Kidney epithelial cell (primary cell): ENCODE results near the gene ACBD5. TPM values are rescaled to one million over a fixed set of nuclear protein-coding genes. Genes with fewer than 3 reads are reported as not detected.

Experiments used
- DNase-seq: peaks from one replicate; pipeline ENCODE4 v3.0.0-alpha.2; 2010; ENCODE audit warnings: low read depth
- H3K27me3 ChIP-seq: 2 replicates; pipeline ENCODE4 v1.6.0; 2011; ENCODE audit warnings: low read length; ENCODE audit not compliant: control insufficient read depth, insufficient read depth
- H3K36me3 ChIP-seq: 2 replicates; pipeline ENCODE4 v1.5.1; 2011; ENCODE audit warnings: low read length; ENCODE audit not compliant: control insufficient read depth, insufficient read depth
- H3K4me3 ChIP-seq: 2 replicates; pipeline ENCODE4 v1.5.1; 2011; ENCODE audit warnings: low read depth, mild to moderate bottlenecking, control low read depth, low read length
- CTCF ChIP-seq: IDR thresholded peaks from 2 replicates; pipeline ENCODE4 v1.5.1; 2011; ENCODE audit warnings: mild to moderate bottlenecking, moderate library complexity, low read length, control low read depth, inconsistent platforms; ENCODE audit not compliant: insufficient read depth, poor library complexity, severe bottlenecking
- total RNA-seq: library from RNA; depleted of rRNA; stranded (reverse); fragments of >200 nt; gene quantifications from 2 replicates; pipeline ENCODE4 v1.2.3, GENCODE V29; 2015

Gene ACBD5
- total RNA-seq, 1 donor from 2014 or later, result 27.9 TPM

GRCh38 chr10:27192284-27192683 lies 48.3 kb downstream of the ACBD5 start:
- no peak overlapping the region for H3K4me3 ChIP-seq
- H3K27me3 ChIP-seq, result no peaks in the 10 kb centered on the region
- no peak for TF ChIP-seq CTCF
- DNase-seq, result peak; percentile 92
- no peaks in the 10 kb centered on the region for H3K36me3 ChIP-seq

DNA sequence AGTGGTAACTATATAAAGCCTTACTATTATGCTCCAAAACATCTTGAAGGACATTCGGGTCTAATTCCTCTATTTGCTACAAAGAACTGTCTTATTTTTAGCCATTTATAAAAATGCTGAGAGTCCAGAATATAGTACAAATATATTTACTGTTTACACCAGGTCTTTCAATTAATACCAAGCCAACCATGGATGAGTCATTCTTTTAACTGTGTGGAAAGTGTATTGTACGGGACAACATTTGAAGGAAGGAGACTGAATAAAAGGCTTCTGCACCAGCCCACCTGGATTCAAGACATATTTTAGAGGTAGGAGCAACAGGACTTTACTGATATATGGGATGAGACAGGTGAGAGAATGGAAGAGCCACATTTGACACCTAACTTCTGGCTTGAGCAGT lies 50.1 kb downstream of the ACBD5 start:
- Histone ChIP-seq H3K4me3 (no peak overlapping the region), H3K27me3 (no peaks in the 10 kb centered on the region), H3K36me3 (no peaks in the 10 kb centered on the region)
- TF ChIP-seq CTCF, result no peak
- DNase-seq, result no peak

- Histone ChIP-seq H3K4me3 (no peak overlapping the region), H3K27me3 (no peaks in the 10 kb centered on the region), H3K36me3 (no peaks in the 10 kb centered on the region)
- no peak for DNase-seq
- no peak for TF ChIP-seq CTCF
Measured at GRCh38 chr10:27188897-27189296, 51.7 kb downstream of the ACBD5 start.

DNA sequence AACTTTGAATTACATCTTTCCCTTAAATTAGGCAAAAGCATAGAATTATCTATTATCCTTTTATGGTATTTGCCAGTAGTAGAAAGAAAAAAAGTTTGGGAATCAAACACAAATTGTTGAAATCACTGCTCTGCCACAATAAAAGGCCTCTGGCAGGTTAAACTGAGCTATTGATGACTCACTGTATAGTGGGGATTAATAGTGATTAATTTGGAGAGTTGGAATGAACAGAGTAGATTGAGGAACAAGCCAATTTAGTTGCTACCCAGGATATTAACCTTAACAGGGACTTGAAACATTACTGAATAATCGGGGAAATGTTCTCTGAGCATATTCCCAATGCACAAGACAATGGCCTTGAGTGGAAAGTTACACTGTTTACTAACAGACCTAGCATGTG lies 52.3 kb downstream of the ACBD5 start:
- no peaks in the 10 kb centered on the region for H3K36me3 ChIP-seq

DNA sequence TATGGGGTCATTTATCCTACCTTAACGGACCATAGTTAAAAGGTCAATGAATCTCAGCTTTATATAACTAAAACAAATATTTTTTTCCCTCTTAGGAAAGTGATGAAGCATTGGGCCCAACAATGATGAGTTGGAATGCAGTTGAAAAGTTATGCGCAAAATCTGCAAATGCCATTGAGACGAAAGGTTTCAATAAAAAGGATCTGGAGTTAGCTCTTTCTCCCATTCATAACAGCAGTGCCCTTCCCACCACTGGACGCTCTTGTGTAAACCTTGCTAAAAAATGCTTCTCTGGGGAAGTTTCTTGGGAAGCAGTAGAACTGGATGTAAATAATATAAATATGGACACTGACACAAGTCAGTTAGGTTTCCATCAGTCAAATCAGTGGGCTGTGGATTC lies 70.7 kb downstream of the ACBD5 start:
- no peak overlapping the region for H3K4me3 ChIP-seq
- DNase-seq, result no peak
- no peaks in the 10 kb centered on the region for H3K27me3 ChIP-seq
- no peaks in the 10 kb centered on the region for H3K36me3 ChIP-seq
- TF ChIP-seq CTCF, result no peak

More for the DNA sequence above, 52.3 kb downstream of the ACBD5 start:
- DNase-seq, result no peak
- TF ChIP-seq CTCF, result no peak
- no peaks in the 10 kb centered on the region for H3K27me3 ChIP-seq
- no peak overlapping the region for H3K4me3 ChIP-seq

GRCh38 chr10:27158421-27158820 lies 82.2 kb downstream of the ACBD5 start:
- no peak for DNase-seq
- no peak overlapping the region for H3K4me3 ChIP-seq
- TF ChIP-seq CTCF, result no peak
- no peaks in the 10 kb centered on the region for H3K36me3 ChIP-seq
- no peaks in the 10 kb centered on the region for H3K27me3 ChIP-seq
